Posterior cingulate gyrus (tissue), 11 donors: ENCODE results near the gene CREB1.

ENCODE experiments used
- DNase-seq, 10 donors: peaks; one replicate each; pipeline versions ENCODE4 v3.0.0 to v3.0.0-alpha.2; 2020 to 2021; ENCODE audit warnings: mixed read lengths in 3 of 10
- intact Hi-C: fragments of 100-400 bp; cut with DNase I; formaldehyde crosslinking; loops from one replicate; pipeline ENCODE4 v1.15.1; 2023

The CREB1 gene

DNA sequence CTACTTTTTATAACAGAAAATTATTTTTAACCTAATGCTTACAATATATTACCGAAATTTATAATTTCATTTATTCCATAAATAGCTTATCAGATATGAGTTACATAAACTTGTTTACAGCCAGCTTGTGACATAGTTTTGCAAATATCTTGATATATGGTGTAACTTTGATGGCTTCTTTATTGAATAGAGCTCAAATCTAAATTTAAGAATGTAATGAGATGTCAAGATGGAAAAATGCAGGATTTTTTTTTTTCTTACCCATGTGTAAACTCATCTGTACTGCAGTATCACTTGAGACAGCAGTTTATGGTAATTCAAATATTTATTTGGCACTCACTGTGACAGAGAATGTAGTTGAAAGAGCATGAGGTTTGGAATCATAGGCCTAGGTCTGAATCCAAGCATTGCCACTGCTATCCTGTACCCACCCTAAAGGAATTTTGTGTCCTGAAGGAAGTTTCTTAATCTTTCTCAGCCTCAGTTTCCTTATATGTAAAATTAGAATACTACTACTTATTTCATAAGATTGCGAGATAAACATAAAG is 3.8 kb downstream of the CREB1 start:
- intact Hi-C loops = no loop called here
- no peak for DNase-seq

DNA sequence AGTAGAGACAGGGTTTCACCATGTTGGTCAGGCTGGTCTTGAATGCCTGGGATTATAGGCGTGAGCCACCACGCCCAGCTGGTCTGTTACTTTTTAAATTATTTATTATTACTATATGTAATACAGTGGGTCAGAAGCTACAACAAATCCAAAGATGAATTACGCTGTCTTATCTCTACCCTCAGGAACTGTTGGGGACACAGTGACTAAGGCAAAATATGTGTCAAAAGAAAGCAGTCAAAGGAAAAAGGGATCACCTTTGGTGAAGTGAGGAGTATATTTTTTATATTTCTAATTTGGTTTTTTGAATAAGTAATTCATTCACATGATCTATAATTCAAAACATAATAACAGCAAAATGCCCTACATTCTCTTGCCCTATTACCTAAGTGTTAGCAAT is 4.7 kb downstream of the CREB1 start:
- no peak for DNase-seq
- intact Hi-C loops = no loop called here

DNA sequence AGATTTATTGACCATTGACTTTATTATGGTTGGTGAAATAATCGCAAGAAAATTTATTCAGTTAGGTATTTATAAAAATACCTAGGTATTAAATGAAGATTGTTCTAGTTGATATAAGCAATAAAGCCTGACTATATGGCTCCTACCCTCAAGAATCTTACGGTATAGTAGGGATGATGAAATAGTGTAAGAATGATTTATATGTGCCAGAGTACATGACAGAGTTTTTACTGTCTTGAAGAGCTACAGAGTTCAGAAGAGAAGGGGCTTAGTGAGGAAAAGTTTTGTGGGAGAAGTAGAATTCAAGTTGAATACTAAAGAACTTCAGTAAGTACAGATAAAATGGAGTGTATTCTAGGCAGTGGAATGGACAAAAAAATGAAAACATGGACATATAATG is 9.7 kb downstream of the CREB1 start:
- DNase-seq = no peak
- intact Hi-C loops = no loop called here

DNA sequence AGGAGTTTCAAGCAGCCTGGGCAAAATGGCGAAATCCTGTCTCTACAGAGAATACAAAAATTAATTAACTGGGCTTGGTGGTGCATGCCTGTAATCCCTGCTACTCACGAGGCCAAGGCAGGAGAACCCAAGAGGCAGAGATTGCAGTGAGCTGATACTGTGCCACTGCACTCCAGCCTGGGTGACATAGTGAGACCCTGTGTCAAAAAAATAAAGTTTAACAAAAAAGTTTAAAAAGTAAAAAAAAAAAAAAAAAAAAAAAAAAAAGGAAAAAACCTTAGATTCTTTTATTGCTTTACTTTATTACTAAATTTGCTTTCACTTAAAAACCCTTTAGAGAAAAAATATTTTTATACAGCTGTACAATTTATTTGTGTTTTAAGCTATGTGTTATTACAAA is 10.7 kb downstream of the CREB1 start:
- intact Hi-C loops = no loop called here
- DNase-seq = no peak

DNA sequence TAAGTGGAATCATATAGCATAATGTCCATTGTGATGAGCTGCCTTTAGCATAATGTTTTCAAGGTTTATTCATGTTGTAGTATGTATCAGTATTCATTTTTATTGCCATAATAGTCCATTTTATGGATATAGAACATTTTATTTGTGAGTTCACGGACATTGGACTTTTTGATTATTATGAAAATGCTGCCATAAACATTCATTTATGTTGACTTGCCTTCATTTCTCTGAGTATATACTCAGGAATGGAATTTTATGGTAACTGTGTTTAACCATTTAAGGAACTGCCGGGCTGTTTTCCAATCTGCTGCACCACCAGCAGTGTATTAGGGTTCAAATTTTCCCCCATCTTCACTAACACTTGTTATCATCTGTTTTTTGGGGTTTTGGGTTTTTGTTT is 12.2 kb downstream of the CREB1 start:
- no peak for DNase-seq
- intact Hi-C loops = no loop called here

DNA sequence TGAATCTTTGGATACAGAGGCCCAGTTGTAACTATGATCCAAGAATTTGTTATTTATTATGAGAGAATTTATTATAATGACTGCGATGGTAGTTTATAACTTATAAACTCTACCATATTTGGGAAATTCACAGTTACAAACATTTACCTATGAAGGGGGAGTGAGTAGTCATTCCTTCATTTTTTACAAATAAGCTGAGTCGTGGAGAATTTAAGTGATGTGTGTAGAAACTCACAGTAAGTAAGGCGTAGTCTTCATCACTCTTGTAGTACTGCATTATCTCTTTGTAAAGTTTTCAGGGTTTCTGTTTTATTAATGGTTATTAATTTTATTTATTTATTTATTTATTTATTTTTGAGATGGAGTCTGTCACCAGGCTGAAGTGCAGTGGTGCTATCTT is 13.5 kb downstream of the CREB1 start:
- no peak for DNase-seq
- intact Hi-C loops = no loop called here

DNA sequence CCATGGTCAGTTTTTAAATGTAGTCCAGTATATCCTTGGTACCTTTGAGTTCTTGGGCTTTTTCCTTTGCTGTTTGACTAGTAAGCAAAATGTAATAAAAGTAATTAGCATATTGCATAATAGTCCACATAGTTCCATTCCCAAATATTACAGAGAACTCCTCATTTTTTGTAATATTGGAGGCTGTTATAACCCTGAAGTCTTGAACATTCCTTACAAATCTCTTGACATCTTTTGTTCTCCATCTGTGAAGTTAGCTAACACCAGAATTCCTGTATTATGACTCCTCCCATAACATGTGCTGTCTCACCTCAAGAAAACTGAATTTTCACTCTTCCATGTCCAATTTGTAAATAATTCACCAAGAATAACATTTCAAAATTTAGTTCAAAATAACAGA is 17.1 kb downstream of the CREB1 start:
- intact Hi-C loops = no loop called here
- DNase-seq = no peak

DNA sequence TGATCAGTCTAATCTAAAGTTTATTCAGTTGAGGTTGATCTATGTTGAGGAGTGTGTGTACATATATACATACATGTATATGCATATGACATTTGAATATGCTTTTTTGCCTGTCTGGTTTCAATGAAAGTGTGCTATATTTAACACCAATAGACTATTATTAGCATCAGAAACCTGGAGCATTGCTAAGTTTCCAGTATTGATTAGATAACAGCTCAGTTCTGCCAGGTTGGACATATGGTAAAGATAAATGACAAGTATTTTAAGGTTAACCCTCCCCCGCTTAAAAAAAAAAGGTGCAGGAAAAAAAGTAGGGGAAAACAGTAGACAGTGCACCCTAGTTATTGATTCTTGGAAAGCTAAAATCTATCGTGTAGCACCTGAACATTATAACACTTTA is 19.4 kb downstream of the CREB1 start:
- intact Hi-C loops = no loop called here
- DNase-seq = no peak

DNA sequence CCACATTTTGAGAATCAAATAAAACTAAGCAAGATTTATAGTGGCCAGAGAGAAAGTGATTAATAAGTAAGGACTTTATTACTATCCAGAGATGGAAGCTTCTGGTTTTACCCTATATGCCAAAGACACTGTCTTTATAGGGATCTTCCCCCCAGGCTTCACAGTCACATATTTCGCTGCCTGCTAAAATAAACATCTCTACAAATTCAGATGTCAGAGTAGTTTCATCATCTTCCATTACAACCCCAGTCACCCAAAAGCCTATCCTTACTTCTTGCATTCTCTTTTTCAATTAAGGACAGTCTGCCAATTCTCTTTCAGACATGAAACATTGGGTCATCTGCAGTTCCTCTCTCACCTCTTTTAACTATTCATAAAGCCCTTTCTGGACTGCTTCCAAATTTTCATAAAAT is 28.3 kb downstream of the CREB1 start:
- no peak for DNase-seq
- intact Hi-C loops = no loop called here

DNA sequence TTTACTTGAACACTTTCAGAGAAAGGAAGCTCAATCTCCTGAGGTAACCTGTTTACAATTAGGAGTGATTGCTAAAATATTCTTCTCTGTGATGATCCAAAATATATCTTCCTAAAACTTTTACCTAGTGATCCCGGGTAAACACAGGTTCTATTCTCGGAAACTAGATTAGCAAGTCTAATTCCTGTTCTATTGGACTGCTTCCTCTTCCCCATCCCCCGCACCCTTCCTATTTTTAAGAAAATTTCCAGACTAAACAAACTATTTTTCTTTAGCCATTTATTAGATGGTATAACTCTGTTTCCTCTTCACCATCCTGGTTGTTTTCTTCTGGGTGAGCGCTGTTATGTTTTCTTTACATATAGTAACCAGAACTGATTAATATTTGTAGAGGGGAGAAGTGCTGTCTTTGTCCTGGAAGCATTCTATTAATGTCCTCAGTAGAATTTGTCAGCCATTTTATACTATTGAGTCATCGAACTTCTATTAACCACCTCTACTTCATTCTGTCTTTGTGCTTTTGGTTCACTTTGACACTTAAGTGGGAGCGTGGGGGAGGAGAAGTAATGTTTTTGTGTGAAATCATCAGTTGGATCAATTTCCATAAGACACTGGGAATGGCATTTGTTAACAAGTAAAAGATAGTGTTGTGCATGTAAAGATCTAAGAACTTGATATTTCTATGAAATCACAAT is 31.8 kb downstream of the CREB1 start:
- no peak for DNase-seq
- intact Hi-C loops = no loop called here

DNA sequence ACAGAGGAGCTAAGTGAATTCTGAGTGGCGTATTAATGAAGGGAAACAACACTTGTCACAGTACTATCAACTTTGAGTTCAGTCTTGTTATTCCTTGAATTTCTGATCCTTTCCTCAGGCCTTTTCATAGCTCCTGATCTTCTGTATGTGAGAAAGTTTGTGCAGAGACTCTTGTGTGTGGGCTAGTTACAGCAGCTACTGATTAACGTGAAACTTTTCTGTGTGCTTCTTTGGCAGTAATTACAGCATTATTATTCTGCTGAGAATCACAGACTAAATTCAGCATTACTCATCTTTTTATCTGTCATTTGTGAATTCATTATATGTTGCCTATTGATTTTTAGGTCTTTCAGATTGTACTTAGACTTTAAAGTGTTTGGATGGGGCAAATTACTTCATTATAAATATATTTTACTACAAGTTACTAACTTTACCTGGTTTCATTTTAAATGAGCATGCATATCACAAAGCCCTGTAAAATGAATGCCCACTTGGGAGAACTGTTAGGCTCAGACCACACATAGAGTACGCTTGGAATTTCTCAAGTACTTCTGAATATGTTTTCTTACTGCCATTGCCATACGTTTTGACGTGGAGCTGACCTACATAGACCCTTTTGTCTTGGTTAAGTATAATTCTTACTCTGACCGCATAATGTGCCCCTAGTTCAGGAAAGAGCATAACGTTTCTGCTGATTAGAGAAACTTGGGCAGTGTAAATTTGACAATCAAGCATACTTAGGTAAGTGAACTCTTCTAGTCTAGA is 36.2 kb downstream of the CREB1 start:
- DNase-seq = no peak
- intact Hi-C loops = no loop called here

DNA sequence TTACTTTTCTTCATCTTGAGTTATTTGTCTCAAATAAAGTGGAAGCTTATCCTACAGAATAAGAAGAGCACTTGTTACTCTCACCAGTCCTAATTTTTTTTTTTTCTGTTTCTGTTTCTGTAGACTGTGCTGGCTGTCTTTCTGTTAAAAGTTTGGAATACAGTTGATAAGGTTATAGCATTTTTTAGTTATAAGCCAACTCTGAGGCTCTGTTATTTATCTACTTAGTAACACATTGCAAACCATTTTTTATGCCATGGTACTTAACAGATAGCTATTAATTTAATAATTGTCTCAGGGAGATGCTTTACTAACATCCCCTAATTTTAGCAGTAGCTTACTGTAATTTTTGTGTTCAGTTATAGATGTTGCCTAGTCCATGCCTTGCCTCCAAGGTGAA is 37.9 kb downstream of the CREB1 start:
- intact Hi-C loops = no loop called here
- no peak for DNase-seq

DNA sequence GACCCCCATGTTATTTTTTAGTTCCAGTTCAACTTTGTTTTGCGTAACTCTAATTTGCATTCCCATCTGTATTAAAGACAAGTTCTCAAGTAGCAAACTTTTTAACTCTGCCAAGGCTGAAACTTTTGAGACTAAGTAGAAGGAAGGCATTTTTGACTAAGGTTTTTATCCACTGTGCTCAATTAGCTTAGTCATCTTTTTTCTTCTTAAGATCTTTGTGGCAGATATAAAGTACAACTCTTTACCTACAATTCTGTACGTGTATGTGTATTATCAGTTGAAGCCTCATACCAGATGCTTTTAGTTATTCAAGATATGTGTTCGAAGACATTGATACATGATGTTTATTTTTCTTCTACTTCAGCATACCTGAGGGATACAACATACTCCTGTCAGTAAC is 41.6 kb downstream of the CREB1 start:
- DNase-seq = no peak
- intact Hi-C loops = no loop called here

DNA sequence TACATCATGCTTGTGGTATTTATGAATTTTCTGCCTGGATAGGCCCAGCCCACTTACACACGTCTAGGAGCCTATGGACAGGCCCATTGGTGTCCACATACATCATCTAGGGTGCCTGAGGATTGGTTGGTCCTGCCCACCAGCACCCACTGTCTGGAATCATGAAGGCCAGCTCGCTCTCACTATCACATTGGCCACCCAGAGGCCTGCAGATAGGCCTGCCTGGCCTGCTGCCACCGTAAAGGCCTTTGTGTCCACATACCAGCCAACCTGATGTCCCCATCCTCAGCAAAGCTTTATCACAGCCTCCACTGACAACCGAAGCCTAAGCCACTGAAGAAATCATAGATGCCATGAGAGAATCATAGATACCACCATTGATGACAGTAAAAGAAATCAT is 55.2 kb downstream of the CREB1 start:
- intact Hi-C loops = no loop called here
- no peak for DNase-seq

DNA sequence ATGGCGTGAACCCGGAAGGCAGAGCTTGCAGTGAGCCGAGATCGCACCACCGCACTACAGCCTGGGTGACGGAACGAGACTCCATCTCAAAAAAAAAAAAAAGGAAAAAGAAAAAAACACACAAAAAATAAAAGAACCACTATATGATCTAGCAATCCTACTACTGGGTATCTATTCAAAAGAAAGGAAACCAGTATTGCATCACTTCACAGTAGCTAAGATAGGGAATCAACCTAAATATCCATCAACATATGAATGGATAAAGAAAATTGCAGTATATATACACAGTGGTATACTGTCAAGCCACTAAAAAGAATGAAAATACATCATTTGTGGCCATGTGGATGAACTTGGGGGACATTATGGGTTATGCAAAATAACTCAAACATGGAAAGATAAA is 57.5 kb downstream of the CREB1 start:
- no peak for DNase-seq
- intact Hi-C loops = no loop called here

DNA sequence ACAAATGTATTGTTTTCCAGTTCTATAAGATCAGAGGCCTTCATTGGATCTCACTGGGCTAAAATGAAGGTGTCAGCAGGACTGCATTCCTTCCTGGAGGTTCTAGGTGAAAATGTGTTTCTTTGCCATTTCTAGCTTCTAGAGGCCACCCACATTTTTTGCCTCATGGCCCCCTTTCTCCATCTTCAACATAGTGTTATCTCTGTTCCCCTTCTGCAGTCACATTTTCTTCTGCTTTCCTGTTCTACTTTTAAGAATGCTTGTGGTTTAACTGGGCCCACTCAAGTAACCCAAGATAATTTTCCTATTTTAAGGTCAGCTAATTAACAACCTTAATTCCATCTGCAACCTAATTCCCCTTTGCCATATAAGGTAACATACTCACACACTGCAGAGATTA is 59.4 kb downstream of the CREB1 start:
- intact Hi-C loops = no loop called here
- no peak for DNase-seq

DNA sequence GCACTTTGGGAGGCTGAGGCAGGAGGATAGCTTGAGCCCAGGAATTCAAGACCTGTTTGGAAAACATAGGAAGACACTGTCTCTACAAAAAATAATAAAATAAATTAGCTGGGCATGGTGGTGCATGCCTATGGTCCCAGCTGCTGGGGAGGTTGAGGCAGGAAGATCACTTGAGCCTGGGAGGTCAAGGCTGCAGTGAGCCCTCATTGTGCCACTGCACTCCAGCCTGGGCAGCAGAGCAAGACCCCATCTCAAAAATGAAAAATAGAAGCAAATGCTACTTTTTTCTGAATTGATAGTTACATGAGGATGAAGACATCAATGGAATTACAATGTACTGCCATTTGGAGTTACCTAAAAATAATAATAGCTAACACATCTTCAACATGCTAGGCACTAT is 63.5 kb downstream of the CREB1 start:
- no peak for DNase-seq

DNA sequence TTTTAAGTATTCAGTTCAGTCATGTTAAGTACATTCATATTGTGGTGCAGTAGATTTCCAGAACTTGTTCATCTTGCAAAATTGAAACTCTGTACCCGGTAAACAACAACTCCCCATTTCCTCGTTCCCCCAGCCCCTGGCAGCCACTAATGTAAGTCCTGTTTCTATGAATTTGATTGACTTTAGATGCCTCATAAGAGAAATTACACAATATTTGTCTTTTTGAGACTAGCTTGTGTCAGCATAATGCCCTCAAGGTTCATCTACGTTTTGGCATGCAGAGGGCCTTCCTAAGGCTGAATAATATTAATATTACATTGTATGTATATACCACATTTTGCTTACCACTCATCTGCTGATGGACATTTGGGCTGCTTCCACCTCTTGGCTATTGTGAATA is 64.5 kb downstream of the CREB1 start:
- intact Hi-C loops = no loop called here
- DNase-seq = no peak

More for the DNA sequence above, 63.5 kb downstream of the CREB1 start:
- intact Hi-C loops = no loop called here

DNA sequence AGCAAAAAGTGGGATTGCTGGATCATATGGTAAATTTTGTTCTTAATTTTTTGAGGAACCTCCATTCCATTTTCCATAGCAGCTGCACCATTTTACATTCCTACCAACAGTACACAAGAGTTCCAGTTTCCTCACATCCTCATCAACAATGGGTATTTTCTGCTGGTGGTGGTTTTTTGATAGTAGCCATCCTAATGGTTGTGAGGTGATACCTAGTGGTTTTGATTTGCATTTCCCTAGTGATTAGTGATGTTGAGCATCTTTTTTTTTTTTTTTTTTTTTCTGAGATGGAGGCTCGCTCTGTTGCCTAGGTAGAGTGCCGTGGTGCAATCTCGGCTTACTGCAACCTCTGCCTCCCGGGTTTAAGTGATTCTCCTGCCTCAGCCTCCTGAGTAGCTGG is 65.0 kb downstream of the CREB1 start:
- intact Hi-C loops = no loop called here
- no peak for DNase-seq

DNA sequence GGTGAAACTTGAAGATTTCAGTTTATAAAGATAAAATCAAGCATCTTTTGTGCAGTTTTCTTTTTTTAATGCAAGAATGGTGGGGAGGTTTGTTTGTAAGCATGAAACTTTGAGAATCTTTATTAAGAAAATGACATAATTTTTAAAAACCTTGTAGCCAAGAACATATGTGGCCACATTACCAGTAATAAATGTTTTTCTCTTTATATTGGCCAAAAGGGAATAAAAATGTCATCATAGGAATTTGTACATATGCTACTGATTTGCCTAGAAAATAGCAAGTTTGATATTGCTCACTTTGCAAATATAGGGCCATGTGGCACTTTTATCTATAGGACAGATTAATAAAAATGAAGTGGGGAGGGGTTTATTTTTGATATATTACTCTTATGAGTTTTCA is 69.9 kb downstream of the CREB1 start:
- DNase-seq = no peak
- intact Hi-C loops = no loop called here

DNA sequence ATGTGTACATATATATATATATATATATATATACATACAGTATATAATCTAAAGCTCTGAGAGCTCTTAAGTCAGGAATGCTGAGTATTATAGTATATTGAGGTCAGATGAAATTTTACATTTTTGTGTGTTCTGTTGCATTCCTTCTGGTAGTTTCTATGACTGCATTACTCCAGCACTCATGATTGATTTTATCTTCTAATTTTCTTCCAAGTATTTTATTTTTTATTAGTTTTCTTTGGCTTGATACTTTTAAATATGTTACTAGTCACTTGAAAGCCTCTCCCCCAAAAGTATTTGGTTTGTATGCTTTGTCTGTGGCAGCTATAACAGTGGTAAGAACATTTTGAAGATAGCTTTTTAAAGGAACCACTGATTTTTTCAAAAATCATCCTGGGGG is 70.5 kb downstream of the CREB1 start:
- no peak for DNase-seq
- intact Hi-C loops = no loop called here

DNA sequence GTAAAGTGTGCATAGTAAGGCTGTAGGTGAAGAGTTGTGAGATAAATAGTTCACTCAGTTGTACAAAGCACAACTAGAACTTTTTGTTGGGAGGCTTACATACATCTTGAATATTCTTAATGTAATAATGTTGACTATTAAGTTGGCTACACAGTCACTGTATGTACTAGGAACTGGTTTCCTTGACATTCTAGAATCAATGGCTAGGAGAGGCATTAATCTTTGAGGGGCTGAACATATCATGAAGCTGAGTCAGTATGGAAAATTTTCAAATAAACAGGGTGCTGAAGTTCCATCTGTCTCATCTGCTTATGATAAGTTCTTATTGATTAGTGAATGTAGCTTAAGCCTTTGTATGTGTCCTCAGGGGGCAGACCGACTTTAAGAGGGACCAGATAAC is 72.0 kb downstream of the CREB1 start:
- intact Hi-C loops = no loop called here
- DNase-seq = no peak
